PC-3 (cell line): Measurements from ENCODE around the gene RNF8.

Source experiments
- CTCF ChIP-seq: fragments of 300-600 bp; sonication (generic); conservative IDR thresholded peaks from 2 replicates; pipeline ENCODE4 v1.5.1; 2017; ENCODE audit warnings: antibody characterized with exemption, low read depth, mild to moderate bottlenecking, low read length
- EZH2 ChIP-seq: fragments of 300-600 bp; sonication (generic); IDR thresholded peaks from one replicate; pipeline ENCODE4 v1.6.1; 2017; ENCODE audit warnings: antibody characterized with exemption, mild to moderate bottlenecking, low read length; ENCODE audit not compliant: unreplicated experiment

- TF ChIP-seq CTCF (no peak), EZH2 (no peak)
Measured at GRCh38 chr6:37435373-37435772, 81.6 kb downstream of the RNF8 start.
